Karpas-422 (cell line): ENCODE results near the gene TLE7. TPM values are rescaled to one million over a fixed set of nuclear protein-coding genes. Genes with fewer than 3 reads are reported as not detected.

Experiments used
- DNase-seq: peaks from one replicate; pipeline ENCODE4 v3.0.0-alpha.2; 2015
- H2AFZ ChIP-seq: fragments of 200-600 bp; sonication (generic); 2 replicates; pipeline ENCODE4 v1.6.1; 2014; ENCODE audit warnings: antibody characterized with exemption, low read length, mixed read lengths
- H3K27ac ChIP-seq: fragments of 200-600 bp; sonication (generic); 2 replicates; pipeline ENCODE4 v1.5.1; 2014; ENCODE audit warnings: mild to moderate bottlenecking, low read length, moderate library complexity
- H3K27me3 ChIP-seq: fragments of 200-600 bp; sonication (generic); 2 replicates; pipeline ENCODE4 v1.6.1; 2014; ENCODE audit warnings: low read length, mixed read lengths
- H3K36me3 ChIP-seq: fragments of 200-600 bp; sonication (generic); 2 replicates; pipeline ENCODE4 v1.6.1; 2014; ENCODE audit warnings: low read length, mixed read lengths; ENCODE audit not compliant: insufficient read depth
- H3K4me1 ChIP-seq: fragments of 200-600 bp; sonication (generic); 2 replicates; pipeline ENCODE4 v1.6.1; 2014; ENCODE audit warnings: mild to moderate bottlenecking, low read length, mixed read lengths
- H3K4me2 ChIP-seq: fragments of 200-600 bp; sonication (generic); 2 replicates; pipeline ENCODE4 v1.6.1; 2014; ENCODE audit warnings: low read length, low read depth, mild to moderate bottlenecking; ENCODE audit not compliant: poor library complexity, severe bottlenecking
- H3K4me3 ChIP-seq: fragments of 200-600 bp; sonication (generic); 2 replicates; pipeline ENCODE4 v1.5.1; 2014; ENCODE audit warnings: mild to moderate bottlenecking, antibody characterized with exemption, low read length, mixed read lengths
- H3K79me2 ChIP-seq: fragments of 200-600 bp; sonication (generic); 2 replicates; pipeline ENCODE4 v1.6.1; 2014; ENCODE audit warnings: mild to moderate bottlenecking, low read length, mixed read lengths
- H3K9ac ChIP-seq: fragments of 200-600 bp; sonication (generic); 2 replicates; pipeline ENCODE4 v1.6.0; 2014; ENCODE audit warnings: low read length
- H3K9me2 ChIP-seq: fragments of 200-600 bp; sonication (generic), shearing (Covaris generic); replicated peaks from 2 replicates; pipeline ENCODE4 v1.6.0; 2014; ENCODE audit warnings: mild to moderate bottlenecking, low read length, moderate library complexity; ENCODE audit not compliant: insufficient read depth
- H3K9me3 ChIP-seq: fragments of 300-700, 200-600 bp; sonication (generic); 2 replicates; pipeline ENCODE4 v1.6.1; 2014; ENCODE audit warnings: low read length, mixed read lengths
- H4K20me1 ChIP-seq: fragments of 200-600 bp; sonication (generic); 2 replicates; pipeline ENCODE4 v1.6.1; 2014; ENCODE audit warnings: mild to moderate bottlenecking, antibody characterized with exemption, low read length, low read depth; ENCODE audit not compliant: insufficient read depth
- total RNA-seq: library from RNA; depleted of rRNA; stranded (reverse); fragments of >200 nt; shearing (Covaris generic); gene quantifications from 2 replicates; pipeline ENCODE4 v1.2.3, GENCODE V29; 2014; ENCODE audit warnings: low replicate concordance

Gene TLE7
- total RNA-seq, 1 experiment from 2014 or later: not detected

- DNase-seq: no peak
- Histone ChIP-seq H3K27ac (no peak overlapping the region), H3K4me2 (no peak overlapping the region), H3K79me2 (no peaks in the 10 kb centered on the region), H3K36me3 (no peaks in the 10 kb centered on the region), H3K4me1 (peaks cover 3% of the 10 kb centered on the region), H3K9ac (no peak overlapping the region), H4K20me1 (no peaks in the 10 kb centered on the region), H2AFZ (no peak overlapping the region), H3K27me3 (no peaks in the 10 kb centered on the region), H3K9me3 (no peaks in the 10 kb centered on the region; the same call in 1 of the 2 replicates), H3K9me2 (no peaks in the 10 kb centered on the region), H3K4me3 (no peak overlapping the region)
Measured at GRCh38 chr16:71407731-71408130, 34.1 kb downstream of the TLE7 start.

- H3K4me2 ChIP-seq: no peak overlapping the region
- H3K79me2 ChIP-seq: no peaks in the 10 kb centered on the region
- no peak overlapping the region for H3K4me3 ChIP-seq
- no peaks in the 10 kb centered on the region for H3K36me3 ChIP-seq
- H3K9me2 ChIP-seq: no peaks in the 10 kb centered on the region
- H3K27ac ChIP-seq: no peak overlapping the region
- no peak for DNase-seq
- H4K20me1 ChIP-seq: no peaks in the 10 kb centered on the region
- H3K27me3 ChIP-seq: no peaks in the 10 kb centered on the region
- no peaks in the 10 kb centered on the region for H3K4me1 ChIP-seq
- no peak overlapping the region for H2AFZ ChIP-seq
- no peaks in the 10 kb centered on the region; the same call in 1 of the 2 replicates for H3K9me3 ChIP-seq
- no peak overlapping the region for H3K9ac ChIP-seq
Measured at GRCh38 chr16:71406724-71407123, 35.1 kb downstream of the TLE7 start.

DNA sequence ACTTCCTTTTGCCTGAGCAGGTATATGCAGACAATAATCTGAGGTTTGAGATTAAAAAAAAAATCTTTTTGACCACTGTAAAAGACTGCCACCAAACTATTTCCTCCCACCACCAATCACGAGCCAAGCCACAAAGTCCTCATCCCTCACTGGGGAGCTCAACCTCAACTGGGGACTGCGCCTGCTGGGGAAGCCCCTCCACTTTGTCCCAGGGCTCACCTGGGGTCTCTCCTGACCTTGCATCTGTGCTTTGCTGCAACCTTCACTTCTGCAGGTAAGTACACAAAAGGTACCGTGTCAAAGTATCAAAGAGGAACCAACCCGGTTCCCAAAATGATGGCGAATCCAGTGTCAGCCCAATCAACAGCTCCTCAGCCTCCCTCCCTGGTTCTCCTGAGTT is 35.5 kb downstream of the TLE7 start:
- Histone ChIP-seq H3K27me3 (no peaks in the 10 kb centered on the region), H3K9me3 (no peaks in the 10 kb centered on the region; the same call in 1 of the 2 replicates), H3K79me2 (no peaks in the 10 kb centered on the region), H2AFZ (no peak overlapping the region), H3K9ac (no peak overlapping the region), H3K27ac (no peak overlapping the region), H3K36me3 (no peaks in the 10 kb centered on the region), H3K4me1 (no peaks in the 10 kb centered on the region), H3K4me2 (no peak overlapping the region), H3K9me2 (no peaks in the 10 kb centered on the region), H4K20me1 (no peaks in the 10 kb centered on the region), H3K4me3 (no peak overlapping the region)
- no peak for DNase-seq

GRCh38 chr16:71404364-71404763 is 37.5 kb downstream of the TLE7 start:
- H3K9me2 ChIP-seq: no peaks in the 10 kb centered on the region
- H3K79me2 ChIP-seq: no peaks in the 10 kb centered on the region
- no peaks in the 10 kb centered on the region; the same call in 1 of the 2 replicates for H3K9me3 ChIP-seq
- H3K36me3 ChIP-seq: no peaks in the 10 kb centered on the region
- no peaks in the 10 kb centered on the region for H3K4me1 ChIP-seq
- no peak overlapping the region for H3K9ac ChIP-seq
- H3K4me2 ChIP-seq: no peak overlapping the region
- no peak overlapping the region for H3K27ac ChIP-seq
- H3K4me3 ChIP-seq: no peak overlapping the region
- no peaks in the 10 kb centered on the region for H3K27me3 ChIP-seq
- no peaks in the 10 kb centered on the region for H4K20me1 ChIP-seq
- H2AFZ ChIP-seq: no peak overlapping the region
- no peak for DNase-seq

- Histone ChIP-seq H3K9ac (no peak overlapping the region), H3K4me1 (no peaks in the 10 kb centered on the region), H3K79me2 (no peaks in the 10 kb centered on the region), H3K4me3 (no peak overlapping the region), H3K27me3 (no peaks in the 10 kb centered on the region), H3K27ac (no peak overlapping the region), H3K9me2 (no peaks in the 10 kb centered on the region), H4K20me1 (no peaks in the 10 kb centered on the region), H3K36me3 (no peaks in the 10 kb centered on the region), H3K9me3 (no peaks in the 10 kb centered on the region; the same call in 1 of the 2 replicates), H3K4me2 (no peak overlapping the region), H2AFZ (no peak overlapping the region)
- no peak for DNase-seq
Measured at GRCh38 chr16:71402674-71403073, 39.2 kb downstream of the TLE7 start.

GRCh38 chr16:71402007-71402406 is 39.8 kb downstream of the TLE7 start:
- H3K4me1 ChIP-seq: no peaks in the 10 kb centered on the region
- no peak overlapping the region for H3K4me3 ChIP-seq
- no peak overlapping the region for H3K4me2 ChIP-seq
- H3K27ac ChIP-seq: no peak overlapping the region
- no peaks in the 10 kb centered on the region for H3K79me2 ChIP-seq
- H3K9ac ChIP-seq: no peak overlapping the region
- H3K9me3 ChIP-seq: no peaks in the 10 kb centered on the region; the same call in 1 of the 2 replicates
- no peaks in the 10 kb centered on the region for H3K9me2 ChIP-seq
- H3K36me3 ChIP-seq: no peaks in the 10 kb centered on the region
- no peaks in the 10 kb centered on the region for H3K27me3 ChIP-seq
- no peak overlapping the region for H2AFZ ChIP-seq
- DNase-seq: no peak
- H4K20me1 ChIP-seq: no peaks in the 10 kb centered on the region

- H3K36me3 ChIP-seq: no peaks in the 10 kb centered on the region
- H3K4me3 ChIP-seq: no peak overlapping the region
- H3K4me1 ChIP-seq: no peaks in the 10 kb centered on the region
- DNase-seq: no peak
- no peaks in the 10 kb centered on the region for H3K9me2 ChIP-seq
- H3K4me2 ChIP-seq: no peak overlapping the region
- H3K27ac ChIP-seq: no peak overlapping the region
- no peak overlapping the region for H3K9ac ChIP-seq
- no peaks in the 10 kb centered on the region for H3K79me2 ChIP-seq
- H3K9me3 ChIP-seq: no peaks in the 10 kb centered on the region; the same call in 1 of the 2 replicates
- H3K27me3 ChIP-seq: no peaks in the 10 kb centered on the region
- H4K20me1 ChIP-seq: no peaks in the 10 kb centered on the region
- H2AFZ ChIP-seq: no peak overlapping the region
Measured at GRCh38 chr16:71399801-71400563, 41.9 kb downstream of the TLE7 start.

DNA sequence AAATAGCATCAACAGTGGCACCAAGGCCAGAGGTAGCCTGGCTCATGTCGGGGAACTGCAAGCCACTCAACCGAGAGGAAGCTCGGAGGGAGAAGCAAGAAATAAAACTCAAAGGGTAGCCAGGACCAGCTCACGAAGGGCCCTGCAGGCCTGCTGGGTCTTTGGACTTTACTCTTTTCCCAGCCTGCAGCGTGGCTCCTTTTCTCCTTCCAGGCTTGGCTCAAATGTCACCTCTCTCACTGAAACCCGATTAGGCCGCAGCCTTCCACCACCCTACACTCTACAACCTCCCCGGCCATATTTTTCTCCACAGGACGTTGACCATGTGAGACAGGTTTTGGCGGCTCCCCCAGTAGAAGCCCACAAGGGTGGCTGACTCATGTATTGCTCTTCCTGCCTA is 45.3 kb downstream of the TLE7 start:
- H3K9me3 ChIP-seq: no peaks in the 10 kb centered on the region
- H4K20me1 ChIP-seq: no peaks in the 10 kb centered on the region
- no peaks in the 10 kb centered on the region for H3K36me3 ChIP-seq
- H3K9me2 ChIP-seq: no peaks in the 10 kb centered on the region
- no peak overlapping the region for H3K4me2 ChIP-seq
- H3K9ac ChIP-seq: no peak overlapping the region
- H3K4me3 ChIP-seq: no peak overlapping the region
- H3K27me3 ChIP-seq: no peaks in the 10 kb centered on the region
- H2AFZ ChIP-seq: no peak overlapping the region
- no peak overlapping the region for H3K27ac ChIP-seq
- DNase-seq: no peak
- no peaks in the 10 kb centered on the region for H3K79me2 ChIP-seq
- no peaks in the 10 kb centered on the region for H3K4me1 ChIP-seq
